Measurements from ENCODE around the gene TLNRD1.
A peak's percentile ranks its signal among the peaks of the same experiment; 100 is the strongest.

TLNRD1 gene

GRCh38 chr15:81006124-81006523 lies 5.4 kb downstream of the TLNRD1 start:
- Histone ChIP-seq H2BK12ac (ENCODE audit: low read length in 2 of 2) (no peak overlapping the region), H2AFZ (ENCODE audit: low read depth, low read length) (no peak overlapping the region), H3K27me3 (ENCODE audit: control insufficient read depth in 1 of 2, insufficient read depth in 1 of 2, low read length in 2 of 2) (no peaks in the 10 kb centered on the region), H3K27ac (ENCODE audit: low read length, poor library complexity, severe bottlenecking) (no peak overlapping the region), H3K18ac (ENCODE audit: low read depth in 1 of 2, low read length in 2 of 2) (no peak overlapping the region), H3K4me1 (ENCODE audit: control insufficient read depth, insufficient read depth, low read depth, low read length) (peaks cover 16% of the 10 kb centered on the region), H2AK5ac (ENCODE audit: low read length, severe bottlenecking) (no peak overlapping the region), H3K79me1 (replicated peaks; ENCODE audit: low read length, poor library complexity, severe bottlenecking) (peaks cover 25% of the 10 kb centered on the region), H3K9ac (ENCODE audit: low read length) (peak overlapping the region; percentile 75), H4K91ac (ENCODE audit: low read length) (no peak overlapping the region), H3K4me2 (ENCODE audit: low read length, poor library complexity, severe bottlenecking) (no peak overlapping the region), H3K36me3 (ENCODE audit: control insufficient read depth in 1 of 2, insufficient read depth in 2 of 2, low read depth in 1 of 2, low read length in 2 of 2) (peaks cover 9 to 26% of the 10 kb centered on the region in 2 experiments), H3K9me3 (ENCODE audit: control insufficient read depth, low read length) (no peaks in the 10 kb centered on the region), H2BK120ac (ENCODE audit: low read depth, low read length) (no peak overlapping the region), H2BK15ac (ENCODE audit: low read depth, poor library complexity, severe bottlenecking) (no peak overlapping the region), H3K4me3 (ENCODE audit: insufficient read depth in 1 of 2, low read depth in 1 of 2, low read length in 2 of 2) (no peak overlapping the region), H2BK5ac (ENCODE audit: low read depth, low read length, poor library complexity, severe bottlenecking) (no peak overlapping the region), H3K4ac (ENCODE audit: low read depth in 1 of 2, low read length in 2 of 2) (no peak overlapping the region), H4K8ac (ENCODE audit: low read length) (no peak overlapping the region), H3K23ac (ENCODE audit: low read length in 2 of 2) (no peak overlapping the region), H3K14ac (ENCODE audit: low read length in 2 of 2) (no peak overlapping the region)
- no peak for DNase-seq
- 100% methylated on average over 1 of the region's 1 CpG for WGBS

DNA sequence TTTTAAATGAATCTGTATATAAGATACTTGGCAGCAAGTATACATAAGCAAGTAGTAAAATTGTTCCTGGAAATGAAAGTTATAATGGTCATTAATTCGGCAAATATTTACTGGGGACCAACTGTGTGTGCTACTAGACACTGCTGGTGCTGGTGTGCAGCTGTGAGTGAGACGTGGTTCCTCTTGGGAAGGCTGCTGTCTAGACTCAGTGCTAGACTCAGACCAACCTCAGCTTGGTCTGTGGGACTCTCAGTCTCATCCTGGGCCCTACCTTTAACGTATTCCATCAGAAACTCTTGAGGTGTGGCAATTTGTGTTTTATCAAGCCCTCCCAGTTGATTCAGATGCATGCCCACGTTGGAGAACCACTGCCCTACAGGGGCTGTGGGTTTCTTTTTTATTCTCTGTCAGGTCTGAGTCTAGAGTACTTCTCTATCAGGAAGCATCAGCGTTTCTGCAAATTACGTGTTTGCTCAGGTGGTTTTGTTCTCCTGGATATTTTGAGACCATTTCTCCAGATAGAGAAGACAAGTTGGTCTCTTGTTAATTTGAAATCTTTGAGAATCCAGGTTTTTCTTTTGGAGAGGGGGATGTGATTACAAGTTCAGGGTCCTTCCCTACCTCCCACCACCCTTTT lies 6.8 kb downstream of the TLNRD1 start:
- H3K4me2 ChIP-seq (ENCODE audit: low read length, poor library complexity, severe bottlenecking) = no peak overlapping the region
- no peak overlapping the region for H3K4me3 ChIP-seq (ENCODE audit: insufficient read depth in 1 of 2, low read depth in 1 of 2, low read length in 2 of 2)
- H3K9ac ChIP-seq (ENCODE audit: low read length) = no peak overlapping the region

DNA sequence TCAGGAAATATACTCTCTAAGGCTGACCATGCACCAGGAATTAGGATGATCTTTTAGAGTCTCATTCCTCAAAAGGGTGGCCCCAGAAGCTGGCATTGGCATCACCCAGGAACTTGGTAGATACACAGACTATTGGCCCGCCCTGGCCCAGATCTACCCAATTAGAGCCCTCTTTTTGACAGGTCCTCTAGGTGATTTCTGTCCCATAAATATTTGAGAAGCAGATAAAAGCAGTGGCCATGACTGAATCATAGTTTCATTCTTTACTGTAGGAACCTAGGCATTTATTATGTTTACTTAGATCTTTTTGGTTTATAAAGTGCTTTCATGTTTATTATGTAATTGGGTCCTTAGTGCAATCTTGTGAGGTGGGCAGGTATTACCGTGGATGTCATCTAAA lies 7.6 kb downstream of the TLNRD1 start:
- no peak overlapping the region for H3K9ac ChIP-seq (ENCODE audit: low read length)

More for the DNA sequence above, 6.8 kb downstream of the TLNRD1 start:
- H4K91ac ChIP-seq (ENCODE audit: low read length) = no peak overlapping the region
- H3K36me3 ChIP-seq (ENCODE audit: control insufficient read depth in 1 of 2, insufficient read depth in 2 of 2, low read depth in 1 of 2, low read length in 2 of 2) = peaks cover 7 to 23% of the 10 kb centered on the region in 2 experiments
- H2BK120ac ChIP-seq (ENCODE audit: low read depth, low read length) = no peak overlapping the region
- H2AFZ ChIP-seq (ENCODE audit: low read depth, low read length) = no peak overlapping the region
- peaks cover 8% of the 10 kb centered on the region for H3K4me1 ChIP-seq (ENCODE audit: control insufficient read depth, insufficient read depth, low read depth, low read length)
- H3K23ac ChIP-seq (ENCODE audit: low read length in 2 of 2) = no peak overlapping the region
- no peak overlapping the region for H2BK15ac ChIP-seq (ENCODE audit: low read depth, poor library complexity, severe bottlenecking)
- H3K14ac ChIP-seq (ENCODE audit: low read length in 2 of 2) = no peak overlapping the region
- no peak overlapping the region for H4K8ac ChIP-seq (ENCODE audit: low read length)
- no peak overlapping the region for H3K27ac ChIP-seq (ENCODE audit: low read length, poor library complexity, severe bottlenecking)
- WGBS = 89% methylated on average over 6 of the region's 6 CpGs
- no peaks in the 10 kb centered on the region for H3K27me3 ChIP-seq (ENCODE audit: control insufficient read depth in 1 of 2, insufficient read depth in 1 of 2, low read length in 2 of 2)
- H2AK5ac ChIP-seq (ENCODE audit: low read length, severe bottlenecking) = no peak overlapping the region
- DNase-seq = no peak
- H3K79me1 ChIP-seq (replicated peaks; ENCODE audit: low read length, poor library complexity, severe bottlenecking) = peaks cover 25% of the 10 kb centered on the region
- H2BK12ac ChIP-seq (ENCODE audit: low read length in 2 of 2) = no peak overlapping the region
- H2BK5ac ChIP-seq (ENCODE audit: low read depth, low read length, poor library complexity, severe bottlenecking) = no peak overlapping the region
- no peak overlapping the region for H3K18ac ChIP-seq (ENCODE audit: low read depth in 1 of 2, low read length in 2 of 2)
- H3K9me3 ChIP-seq (ENCODE audit: control insufficient read depth, low read length) = no peaks in the 10 kb centered on the region
- no peak overlapping the region for H3K4ac ChIP-seq (ENCODE audit: low read depth in 1 of 2, low read length in 2 of 2)

DNA sequence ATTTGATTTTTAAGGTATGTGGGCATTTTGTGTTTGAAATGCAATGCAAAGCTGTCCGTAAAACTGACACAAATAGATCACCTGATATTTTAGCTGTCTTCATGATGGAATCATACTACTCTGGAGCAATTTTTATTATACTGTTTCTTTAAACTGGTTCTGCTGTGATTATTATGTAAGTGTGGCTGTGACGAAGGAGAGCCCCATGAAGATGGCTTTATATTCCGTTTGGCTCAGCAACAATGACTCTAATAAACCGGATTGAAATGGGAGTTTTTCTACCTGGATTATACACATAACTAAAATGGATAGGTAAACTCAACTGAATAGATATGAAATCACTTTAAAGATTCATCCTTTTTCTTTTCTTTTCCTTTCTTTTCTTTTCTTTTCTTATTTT lies 9.4 kb downstream of the TLNRD1 start:
- WGBS = 96% methylated on average over 3 of the region's 4 CpGs
- Histone ChIP-seq H3K9me3 (ENCODE audit: control insufficient read depth, low read length) (no peaks in the 10 kb centered on the region), H3K9ac (ENCODE audit: low read length) (no peak overlapping the region), H2AK5ac (ENCODE audit: low read length, severe bottlenecking) (no peak overlapping the region), H3K79me1 (replicated peaks; ENCODE audit: low read length, poor library complexity, severe bottlenecking) (peaks cover 20% of the 10 kb centered on the region), H4K8ac (ENCODE audit: low read length) (no peak overlapping the region), H2AFZ (ENCODE audit: low read depth, low read length) (no peak overlapping the region), H2BK5ac (ENCODE audit: low read depth, low read length, poor library complexity, severe bottlenecking) (no peak overlapping the region), H2BK12ac (ENCODE audit: low read length in 2 of 2) (no peak overlapping the region), H3K14ac (ENCODE audit: low read length in 2 of 2) (no peak overlapping the region), H3K36me3 (ENCODE audit: control insufficient read depth in 1 of 2, insufficient read depth in 2 of 2, low read depth in 1 of 2, low read length in 2 of 2) (peaks cover 0 to 2% of the 10 kb centered on the region in 2 experiments), H2BK120ac (ENCODE audit: low read depth, low read length) (no peak overlapping the region), H3K27ac (ENCODE audit: low read length, poor library complexity, severe bottlenecking) (no peak overlapping the region), H3K27me3 (ENCODE audit: control insufficient read depth in 1 of 2, insufficient read depth in 1 of 2, low read length in 2 of 2) (no peaks in the 10 kb centered on the region), H3K18ac (ENCODE audit: low read depth in 1 of 2, low read length in 2 of 2) (no peak overlapping the region), H3K4me2 (ENCODE audit: low read length, poor library complexity, severe bottlenecking) (no peak overlapping the region), H4K91ac (ENCODE audit: low read length) (no peak overlapping the region), H3K23ac (ENCODE audit: low read length in 2 of 2) (no peak overlapping the region), H2BK15ac (ENCODE audit: low read depth, poor library complexity, severe bottlenecking) (no peak overlapping the region), H3K4me3 (ENCODE audit: insufficient read depth in 1 of 2, low read depth in 1 of 2, low read length in 2 of 2) (no peak overlapping the region), H3K4me1 (ENCODE audit: control insufficient read depth, insufficient read depth, low read depth, low read length) (no peaks in the 10 kb centered on the region), H3K4ac (ENCODE audit: low read depth in 1 of 2, low read length in 2 of 2) (no peak overlapping the region)
- no peak for DNase-seq

More for the DNA sequence above, 7.6 kb downstream of the TLNRD1 start:
- no peak overlapping the region for H2AFZ ChIP-seq (ENCODE audit: low read depth, low read length)
- WGBS = 100% methylated on average over 1 of the region's 2 CpGs
- no peak overlapping the region for H3K18ac ChIP-seq (ENCODE audit: low read depth in 1 of 2, low read length in 2 of 2)
- H2BK15ac ChIP-seq (ENCODE audit: low read depth, poor library complexity, severe bottlenecking) = no peak overlapping the region
- H2BK5ac ChIP-seq (ENCODE audit: low read depth, low read length, poor library complexity, severe bottlenecking) = no peak overlapping the region
- no peaks in the 10 kb centered on the region for H3K27me3 ChIP-seq (ENCODE audit: control insufficient read depth in 1 of 2, insufficient read depth in 1 of 2, low read length in 2 of 2)
- no peak overlapping the region for H4K91ac ChIP-seq (ENCODE audit: low read length)
- no peak overlapping the region for H3K23ac ChIP-seq (ENCODE audit: low read length in 2 of 2)
- H3K4me1 ChIP-seq (ENCODE audit: control insufficient read depth, insufficient read depth, low read depth, low read length) = peaks cover 1% of the 10 kb centered on the region
- H3K27ac ChIP-seq (ENCODE audit: low read length, poor library complexity, severe bottlenecking) = no peak overlapping the region
- DNase-seq = no peak
- H4K8ac ChIP-seq (ENCODE audit: low read length) = no peak overlapping the region
- H3K4ac ChIP-seq (ENCODE audit: low read depth in 1 of 2, low read length in 2 of 2) = no peak overlapping the region
- no peak overlapping the region for H2AK5ac ChIP-seq (ENCODE audit: low read length, severe bottlenecking)
- no peaks in the 10 kb centered on the region for H3K9me3 ChIP-seq (ENCODE audit: control insufficient read depth, low read length)
- no peak overlapping the region for H3K4me2 ChIP-seq (ENCODE audit: low read length, poor library complexity, severe bottlenecking)
- H3K79me1 ChIP-seq (replicated peaks; ENCODE audit: low read length, poor library complexity, severe bottlenecking) = peaks cover 19% of the 10 kb centered on the region
- H2BK12ac ChIP-seq (ENCODE audit: low read length in 2 of 2) = no peak overlapping the region
- peaks cover 0 to 15% of the 10 kb centered on the region in 2 experiments for H3K36me3 ChIP-seq (ENCODE audit: control insufficient read depth in 1 of 2, insufficient read depth in 2 of 2, low read depth in 1 of 2, low read length in 2 of 2)
- H3K14ac ChIP-seq (ENCODE audit: low read length in 2 of 2) = no peak overlapping the region
- H2BK120ac ChIP-seq (ENCODE audit: low read depth, low read length) = no peak overlapping the region
- no peak overlapping the region for H3K4me3 ChIP-seq (ENCODE audit: insufficient read depth in 1 of 2, low read depth in 1 of 2, low read length in 2 of 2)

All from mesenchymal stem cell (in vitro differentiated cells and primary cell).